H9 (cell line): ENCODE data around the gene RAB3IP. TPM values are rescaled to one million over a fixed set of nuclear protein-coding genes. Genes with fewer than 3 reads are reported as not detected.

ENCODE experiments used
- DNase-seq: peaks from one replicate; pipeline ENCODE4 v3.0.0-alpha.2; 2017
- H2AFZ ChIP-seq: one replicate; pipeline ENCODE4 v1.6.1; 2013; ENCODE audit warnings: mild to moderate bottlenecking, low read length, control low read depth, moderate library complexity
- H2AK5ac ChIP-seq: 2 replicates; pipeline ENCODE4 v1.6.1; 2013; ENCODE audit warnings: low read length, control low read depth, mixed read lengths; ENCODE audit not compliant: insufficient read length
- H2BK120ac ChIP-seq: one replicate; pipeline ENCODE4 v1.6.1; 2013; ENCODE audit warnings: low read depth, mild to moderate bottlenecking, low read length, control low read depth, inconsistent platforms; ENCODE audit not compliant: poor library complexity, severe bottlenecking
- H2BK12ac ChIP-seq: 2 replicates; pipeline ENCODE4 v1.6.1; 2013; ENCODE audit warnings: low read length, control low read depth, mixed read lengths, low read depth; ENCODE audit not compliant: insufficient read length
- H2BK15ac ChIP-seq: 2 replicates; pipeline ENCODE4 v1.6.1; 2013; ENCODE audit warnings: low read depth, low read length, control low read depth
- H2BK20ac ChIP-seq: one replicate; pipeline ENCODE4 v1.6.1; 2013; ENCODE audit warnings: low read depth, mild to moderate bottlenecking, low read length, control low read depth, inconsistent platforms; ENCODE audit not compliant: poor library complexity, severe bottlenecking
- H2BK5ac ChIP-seq: 2 replicates; pipeline ENCODE4 v1.6.1; 2013; ENCODE audit warnings: low read length, control low read depth, mixed read lengths; ENCODE audit not compliant: insufficient read length
- H3K14ac ChIP-seq: 2 replicates; pipeline ENCODE4 v1.6.1; 2013; ENCODE audit warnings: low read length, control low read depth; ENCODE audit not compliant: insufficient read depth
- H3K18ac ChIP-seq: 2 replicates; pipeline ENCODE4 v1.6.1; 2013; ENCODE audit warnings: low read depth, mild to moderate bottlenecking, mixed read lengths, low read length, control low read depth; ENCODE audit not compliant: insufficient read length
- H3K23ac ChIP-seq: 2 replicates; pipeline ENCODE4 v1.6.1; 2013; ENCODE audit warnings: low read length, control low read depth, mixed read lengths, low read depth; ENCODE audit not compliant: insufficient read length
- H3K23me2 ChIP-seq: 2 replicates; pipeline ENCODE4 v1.6.1; 2013; ENCODE audit warnings: low read depth, mild to moderate bottlenecking, mixed read lengths, low read length, control low read depth; ENCODE audit not compliant: insufficient read length, poor library complexity, severe bottlenecking
- H3K27ac ChIP-seq: 2 replicates; pipeline ENCODE4 v1.5.1; 2013; ENCODE audit warnings: low read length, control low read depth, mixed read lengths, low read depth; ENCODE audit not compliant: insufficient read length
- H3K27me3 ChIP-seq: 2 replicates; pipeline ENCODE4 v1.6.1; 2013; ENCODE audit warnings: low read length, control low read depth, inconsistent platforms; ENCODE audit not compliant: insufficient read depth
- H3K4ac ChIP-seq: 2 replicates; pipeline ENCODE4 v1.6.1; 2013; ENCODE audit warnings: low read depth, mild to moderate bottlenecking, control low read depth, inconsistent platforms, low read length, moderate library complexity
- H3K4me1 ChIP-seq: 2 replicates; pipeline ENCODE4 v1.6.1; 2013; ENCODE audit warnings: low read length, control low read depth, inconsistent platforms; ENCODE audit not compliant: insufficient read depth
- H3K4me2 ChIP-seq: 2 replicates; pipeline ENCODE4 v1.6.1; 2013; ENCODE audit warnings: low read length, control low read depth, mixed read lengths; ENCODE audit not compliant: insufficient read length, insufficient read depth
- H3K56ac ChIP-seq: 2 replicates; pipeline ENCODE4 v1.6.1; 2013; ENCODE audit warnings: low read depth, mild to moderate bottlenecking, mixed read lengths, low read length, control low read depth; ENCODE audit not compliant: insufficient read length
- H3K79me1 ChIP-seq: 2 replicates; pipeline ENCODE4 v1.6.1; 2013; ENCODE audit warnings: low read depth, mild to moderate bottlenecking, moderate library complexity, low read length, control low read depth, inconsistent platforms; ENCODE audit not compliant: insufficient read depth, poor library complexity, severe bottlenecking
- H3K79me2 ChIP-seq: 2 replicates; pipeline ENCODE4 v1.6.1; 2013; ENCODE audit warnings: low read length, control low read depth, inconsistent platforms; ENCODE audit not compliant: insufficient read depth
- H3K9ac ChIP-seq: 2 replicates; pipeline ENCODE4 v1.6.1; 2013; ENCODE audit warnings: low read length, control low read depth, mixed read lengths; ENCODE audit not compliant: insufficient read length; ENCODE audit errors: extremely low read depth
- H3K9me3 ChIP-seq: one replicate; pipeline ENCODE4 v1.6.1; 2013; ENCODE audit warnings: low read depth, low read length, inconsistent platforms; ENCODE audit not compliant: control insufficient read depth
- H3T11ph ChIP-seq: one replicate; pipeline ENCODE4 v1.6.1; 2013; ENCODE audit warnings: mild to moderate bottlenecking, low read length, control low read depth, inconsistent platforms
- H4K20me1 ChIP-seq: one replicate; pipeline ENCODE4 v1.6.1; 2013; ENCODE audit not compliant: control insufficient read depth, insufficient read length, insufficient read depth
- H4K5ac ChIP-seq: 2 replicates; pipeline ENCODE4 v1.6.1; 2013; ENCODE audit warnings: low read depth, mild to moderate bottlenecking, mixed read lengths, low read length, control low read depth; ENCODE audit not compliant: insufficient read length
- H4K8ac ChIP-seq: replicated peaks from 2 replicates; pipeline ENCODE4 v1.6.1; 2013; ENCODE audit warnings: low read length, control low read depth, mixed read lengths, low read depth; ENCODE audit not compliant: insufficient read length
- H4K91ac ChIP-seq: 2 replicates; pipeline ENCODE4 v1.6.1; 2013; ENCODE audit warnings: low read depth, mild to moderate bottlenecking, moderate library complexity, mixed read lengths, low read length, control low read depth; ENCODE audit not compliant: insufficient read length
- H3K27ac Mint-ChIP-seq, 3 experiments: 2 replicates in 2 of 3; 3 replicates in 1 of 3; pipeline ENCODE4 v1.8.0; 2020 to 2021; ENCODE audit warnings: mixed read lengths in 3 of 3, mild to moderate bottlenecking in 1 of 3, moderate library complexity in 1 of 3
- H3K27me3 Mint-ChIP-seq: 2 replicates; pipeline ENCODE4 v1.8.0; 2021; ENCODE audit warnings: low read depth, mild to moderate bottlenecking, moderate library complexity, mixed read lengths
- H3K36me3 Mint-ChIP-seq, 3 experiments: 2 replicates in 2 of 3; 3 replicates in 1 of 3; pipeline ENCODE4 v1.8.0; 2020 to 2021; ENCODE audit warnings: low read depth in 3 of 3, mixed read lengths in 3 of 3; ENCODE audit not compliant: insufficient read depth in 1 of 3
- H3K4me1 Mint-ChIP-seq, 2 experiments: 2 replicates each; pipeline ENCODE4 v1.8.0; 2020; ENCODE audit warnings: mixed read lengths in 2 of 2
- H3K4me3 Mint-ChIP-seq, 2 experiments: 2 replicates in 1 of 2; 3 replicates in 1 of 2; pipeline ENCODE4 v1.8.0; 2020 to 2021; ENCODE audit warnings: mild to moderate bottlenecking in 2 of 2, mixed read lengths in 2 of 2, moderate library complexity in 1 of 2
- H3K9me3 Mint-ChIP-seq, 2 experiments: 2 replicates in 1 of 2; 3 replicates in 1 of 2; pipeline ENCODE4 v1.8.0; 2020; ENCODE audit warnings: mild to moderate bottlenecking in 2 of 2, mixed read lengths in 2 of 2, moderate library complexity in 1 of 2
- CTCF ChIP-seq: fragments of 200-600 bp; sonication (generic); conservative IDR thresholded peaks from 3 replicates; pipeline ENCODE4 v1.8.0; 2021; ENCODE audit warnings: antibody characterized with exemption, mild to moderate bottlenecking
- WGBS: extraction: QIAGEN DNeasy Blood & Tissue Kit; methylation state at CpG from one replicate; pipeline ENCODE4 v1.1.7; 2013; ENCODE audit warnings: missing lambda C conversion rate, low lambda C conversion rate, mixed read lengths; ENCODE audit not compliant: insufficient read length; ENCODE audit errors: extremely low coverage; 5-methylcytosine and 5-hydroxymethylcytosine counted together
- total RNA-seq: library from RNA; stranded (reverse); gene quantifications from 2 replicates; pipeline ENCODE4 v1.2.1, GENCODE V29; 2021

RAB3IP gene
- total RNA-seq, 1 experiment from 2014 or later, result 45.5 TPM

- Histone ChIP-seq H3K9me3 (no peaks in the 10 kb centered on the region), H3K79me1 (no peaks in the 10 kb centered on the region), H2AK5ac (no peak overlapping the region), H3K4me1 (no peaks in the 10 kb centered on the region), H3K27ac (no peak overlapping the region), H3K23me2 (no peaks in the 10 kb centered on the region), H4K5ac (no peak overlapping the region), H2BK20ac (no peak overlapping the region), H4K91ac (no peak overlapping the region), H3T11ph (no peak overlapping the region), H3K27me3 (no peaks in the 10 kb centered on the region), H3K4ac (no peak overlapping the region), H2BK12ac (no peak overlapping the region), H2BK120ac (no peak overlapping the region), H4K20me1 (no peaks in the 10 kb centered on the region), H2AFZ (no peak overlapping the region), H3K79me2 (no peaks in the 10 kb centered on the region), H2BK15ac (no peak overlapping the region), H4K8ac (no peak overlapping the region), H3K9ac (no peak overlapping the region), H3K14ac (no peak overlapping the region), H2BK5ac (no peak overlapping the region), H3K23ac (no peak overlapping the region), H3K4me2 (no peak overlapping the region), H3K18ac (no peak overlapping the region), H3K56ac (no peak overlapping the region)
- Mint-ChIP-seq H3K27ac (no peak overlapping the region), H3K36me3 (no peaks in the 10 kb centered on the region), H3K4me3 (no peak overlapping the region), H3K27me3 (no peaks in the 10 kb centered on the region), H3K9me3 (no peaks in the 10 kb centered on the region; a peak in 1 of 5 replicates), H3K4me1 (no peaks in the 10 kb centered on the region)
- no peak for TF ChIP-seq CTCF
- no CpG with 5 or more reads among the region's 5 CpGs for WGBS
- DNase-seq, result no peak
These were observed 90.2 kb downstream of the RAB3IP start for GRCh38 chr12:69828897-69829296.
